Muscle of leg (tissue), 11 donors: Measurements from ENCODE around the gene OPN3. TPM values are rescaled to one million over a fixed set of nuclear protein-coding genes. Genes with fewer than 3 reads are reported as not detected.

ENCODE experiments used
- DNase-seq: peaks from one replicate; pipeline ENCODE4 v3.0.0; 2013
- H3K27ac ChIP-seq: one replicate; pipeline ENCODE4 v1.5.1; 2013; ENCODE audit warnings: mild to moderate bottlenecking, low read length, control low read depth
- H3K27me3 ChIP-seq: one replicate; pipeline ENCODE4 v1.6.1; 2013; ENCODE audit warnings: low read length; ENCODE audit not compliant: control insufficient read depth, insufficient read depth
- H3K36me3 ChIP-seq: one replicate; pipeline ENCODE4 v1.6.1; 2013; ENCODE audit warnings: low read length; ENCODE audit not compliant: control insufficient read depth, insufficient read depth
- H3K4me1 ChIP-seq: one replicate; pipeline ENCODE4 v1.6.1; 2013; ENCODE audit warnings: low read length; ENCODE audit not compliant: control insufficient read depth, insufficient read depth
- H3K4me3 ChIP-seq: one replicate; pipeline ENCODE4 v1.5.1; 2013; ENCODE audit warnings: low read length, control low read depth
- H3K9me3 ChIP-seq: replicated peaks from 2 replicates; pipeline ENCODE4 v1.6.1; 2013; ENCODE audit warnings: low read depth, low read length; ENCODE audit not compliant: control insufficient read depth
- WGBS: methylation state at CpG from one replicate; pipeline ENCODE4 v1.1.5; 2013; ENCODE audit warnings: missing lambda C conversion rate; ENCODE audit not compliant: insufficient coverage; 5-methylcytosine and 5-hydroxymethylcytosine counted together
- polyA plus RNA-seq, 8 donors: library from polyadenylated mRNA; unstranded; fragments of 120-200 nt; gene quantifications; one replicate each; pipeline versions ENCODE4 v1.2.1 to v1.2.3, GENCODE V29; 2013; ENCODE audit warnings: inconsistent platforms in 1 of 8, low replicate concordance in 1 of 8; ENCODE audit not compliant: insufficient read length in 8 of 8, insufficient read depth in 1 of 8
- total RNA-seq: library from RNA; stranded (reverse); fragments of 120-200 nt; gene quantifications from one replicate; pipeline ENCODE4 v1.2.4, GENCODE V29; 2013

The OPN3 gene
- total and polyA plus RNA-seq, 9 donors = 13.6 to 27.9 (median 19.6) TPM

DNA sequence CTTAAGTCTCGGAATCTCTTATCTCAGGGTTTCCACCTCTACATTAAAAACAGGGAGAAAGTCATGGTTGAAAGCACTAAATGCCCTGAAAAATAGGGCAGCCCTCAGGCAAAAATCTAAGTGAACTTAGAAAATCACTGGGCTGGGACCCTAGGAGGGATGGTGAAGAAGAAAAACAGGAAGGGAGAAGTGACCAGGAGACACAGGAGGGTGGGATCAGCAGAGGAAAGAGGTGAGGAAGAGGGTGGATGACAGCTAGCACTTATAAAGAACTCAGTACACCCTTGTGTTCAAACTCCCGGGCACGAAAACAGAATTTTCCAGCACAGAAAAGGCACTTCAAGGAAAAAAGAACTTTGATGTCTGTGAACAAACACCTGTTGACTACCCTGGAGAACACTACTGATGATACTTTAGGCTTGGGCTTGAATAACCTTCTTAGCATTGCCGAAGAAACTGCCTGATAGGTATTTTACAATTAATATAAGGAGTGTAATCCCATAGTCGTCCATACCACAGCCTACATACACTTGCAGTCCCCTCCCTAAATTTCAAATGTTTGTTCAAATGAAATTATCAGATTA, 2.0 kb downstream of the OPN3 start:
- no peak for DNase-seq
- Histone ChIP-seq H3K27me3 (no peaks in the 10 kb centered on the region), H3K36me3 (peaks cover 4% of the 10 kb centered on the region), H3K9me3 (peaks cover 3% of the 10 kb centered on the region), H3K4me3 (peak overlapping the region; percentile 8), H3K4me1 (peaks cover 11% of the 10 kb centered on the region), H3K27ac (no peak overlapping the region)
- no CpG with 5 or more reads among the region's 5 CpGs for WGBS

DNA sequence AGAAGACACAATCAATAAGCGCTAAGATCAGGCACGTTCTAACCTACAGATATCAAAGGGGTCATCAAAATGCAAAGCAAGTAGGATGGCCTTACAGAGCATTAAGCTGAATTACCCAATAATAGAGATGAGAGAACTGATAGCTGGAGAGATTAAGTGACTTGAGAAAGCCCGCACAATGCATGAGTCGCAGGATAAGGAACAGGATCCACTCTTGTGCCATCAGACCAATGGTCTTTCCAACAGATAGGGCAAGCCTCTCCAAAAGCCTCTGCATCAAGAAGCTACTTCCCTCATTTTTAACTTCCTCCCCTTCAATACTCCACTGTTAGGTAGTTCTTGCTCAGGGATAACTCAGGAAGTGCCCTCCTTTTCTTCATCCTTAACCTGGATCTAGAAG, 2.6 kb downstream of the OPN3 start:
- H3K27me3 ChIP-seq = no peaks in the 10 kb centered on the region
- no peak for DNase-seq
- H3K9me3 ChIP-seq = peaks cover 2% of the 10 kb centered on the region
- H3K36me3 ChIP-seq = peaks cover 4% of the 10 kb centered on the region
- no peak overlapping the region for H3K4me3 ChIP-seq
- peaks cover 11% of the 10 kb centered on the region for H3K4me1 ChIP-seq
- no peak overlapping the region for H3K27ac ChIP-seq
- 87% methylated on average over 2 of the region's 4 CpGs for WGBS

DNA sequence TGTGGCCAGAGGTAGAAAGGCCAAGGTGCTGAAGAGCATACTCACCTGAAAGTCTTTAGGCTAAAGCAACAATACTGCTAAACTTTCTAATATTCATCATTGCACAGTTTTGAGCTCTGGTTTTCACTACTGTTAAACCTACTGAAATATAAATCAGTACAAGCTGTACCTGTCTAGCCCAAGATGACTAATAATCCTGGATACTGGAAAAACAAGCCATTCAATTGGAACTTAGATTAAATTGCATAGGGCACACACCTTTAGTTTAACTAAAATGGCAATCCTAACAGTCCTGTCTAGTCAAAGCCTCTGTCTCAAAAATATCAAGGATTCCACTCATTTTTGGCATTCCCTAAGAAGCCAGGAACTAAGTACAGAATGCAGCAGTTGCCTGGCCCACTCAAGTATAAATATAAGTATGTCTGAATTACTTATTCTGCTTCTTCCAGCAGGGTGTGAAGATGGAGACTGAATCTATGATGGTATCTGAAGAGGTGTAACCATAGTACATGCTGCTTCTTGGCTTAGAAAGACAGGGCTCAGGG, 3.1 kb downstream of the OPN3 start:
- peaks cover 4% of the 10 kb centered on the region for H3K36me3 ChIP-seq
- H3K4me3 ChIP-seq = no peak overlapping the region
- no peaks in the 10 kb centered on the region for H3K27me3 ChIP-seq
- DNase-seq = no peak
- H3K9me3 ChIP-seq = peaks cover 2% of the 10 kb centered on the region
- H3K4me1 ChIP-seq = peaks cover 11% of the 10 kb centered on the region
- H3K27ac ChIP-seq = no peak overlapping the region

DNA sequence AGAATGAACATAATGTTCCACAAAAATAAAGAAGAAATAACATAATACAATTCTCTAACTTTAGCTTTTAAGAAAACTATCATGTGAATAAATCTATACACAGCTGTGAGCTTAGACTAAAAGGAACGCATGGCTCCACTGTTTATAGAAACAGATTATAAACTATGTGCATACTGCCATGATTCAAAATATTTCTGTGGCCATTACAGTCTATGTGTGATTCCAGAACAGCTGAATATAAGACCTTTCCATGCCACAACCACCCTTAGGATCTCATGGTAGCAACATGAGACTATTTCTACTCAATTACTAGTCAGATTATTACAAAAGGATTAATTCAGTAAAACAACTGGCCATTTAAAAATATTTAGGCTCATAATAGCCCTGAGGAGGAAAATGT, 3.9 kb downstream of the OPN3 start:
- peaks cover 11% of the 10 kb centered on the region for H3K4me1 ChIP-seq
- H3K27ac ChIP-seq = no peak overlapping the region
- H3K27me3 ChIP-seq = no peaks in the 10 kb centered on the region
- WGBS = no CpG with 5 or more reads among the region's 1 CpG
- no peak for DNase-seq
- no peak overlapping the region for H3K4me3 ChIP-seq
- peaks cover 4% of the 10 kb centered on the region for H3K36me3 ChIP-seq
- H3K9me3 ChIP-seq = no peaks in the 10 kb centered on the region

DNA sequence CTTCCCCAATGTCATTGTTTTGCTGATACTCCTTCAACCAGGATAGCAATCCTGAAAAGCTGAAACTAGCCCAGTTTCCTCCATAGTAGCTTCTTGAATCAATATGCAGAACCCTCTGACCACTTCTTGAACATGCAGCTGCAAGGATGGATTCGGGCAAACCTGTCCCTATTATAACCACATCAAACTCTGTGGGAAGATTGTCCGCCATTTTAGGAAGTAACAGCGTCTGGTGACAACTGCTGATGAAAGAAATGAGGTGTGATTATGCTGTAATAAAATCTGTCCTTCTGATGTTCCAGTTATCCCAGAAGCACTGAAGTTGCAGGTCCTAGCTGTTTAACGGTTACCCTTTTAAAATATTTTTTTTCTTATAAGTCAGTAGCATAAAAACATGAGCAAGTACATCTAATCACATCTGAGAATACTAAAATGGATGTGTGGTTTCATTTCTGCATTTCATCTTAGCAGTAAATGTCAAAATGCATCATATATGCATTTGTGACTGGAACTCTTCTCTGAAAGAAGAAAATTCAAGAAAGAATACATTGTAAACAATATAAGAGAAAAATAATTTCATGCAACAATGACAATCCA, 4.5 kb downstream of the OPN3 start:
- Histone ChIP-seq H3K9me3 (no peaks in the 10 kb centered on the region), H3K36me3 (peaks cover 4% of the 10 kb centered on the region), H3K4me3 (no peak overlapping the region), H3K27me3 (no peaks in the 10 kb centered on the region), H3K27ac (no peak overlapping the region), H3K4me1 (peaks cover 8% of the 10 kb centered on the region)
- DNase-seq = no peak
- no CpG with 5 or more reads among the region's 4 CpGs for WGBS

DNA sequence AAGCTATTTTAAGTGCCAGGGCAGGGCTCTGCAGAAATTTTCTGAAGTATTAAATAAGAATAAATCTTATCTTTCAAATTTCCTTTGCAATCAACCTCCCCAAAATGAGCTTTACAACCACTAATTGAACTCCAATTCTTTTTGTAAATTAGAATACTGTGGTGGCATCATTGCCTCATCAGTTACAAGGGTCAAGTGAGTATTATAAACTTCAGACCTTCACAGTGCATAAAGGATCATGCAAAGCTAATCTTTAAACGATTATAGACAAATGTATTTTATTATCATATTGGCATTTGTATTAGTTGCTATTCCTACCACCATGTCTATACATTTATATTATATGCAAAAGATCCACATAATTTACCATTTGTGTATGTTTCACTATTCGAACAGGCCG, 7.2 kb downstream of the OPN3 start:
- peaks cover 1% of the 10 kb centered on the region for H3K4me1 ChIP-seq
- H3K4me3 ChIP-seq = no peak overlapping the region
- no peaks in the 10 kb centered on the region for H3K27me3 ChIP-seq
- peaks cover 4% of the 10 kb centered on the region for H3K36me3 ChIP-seq
- no peak overlapping the region for H3K27ac ChIP-seq
- H3K9me3 ChIP-seq = no peaks in the 10 kb centered on the region
- no CpG with 5 or more reads among the region's 3 CpGs for WGBS
- no peak for DNase-seq

DNA sequence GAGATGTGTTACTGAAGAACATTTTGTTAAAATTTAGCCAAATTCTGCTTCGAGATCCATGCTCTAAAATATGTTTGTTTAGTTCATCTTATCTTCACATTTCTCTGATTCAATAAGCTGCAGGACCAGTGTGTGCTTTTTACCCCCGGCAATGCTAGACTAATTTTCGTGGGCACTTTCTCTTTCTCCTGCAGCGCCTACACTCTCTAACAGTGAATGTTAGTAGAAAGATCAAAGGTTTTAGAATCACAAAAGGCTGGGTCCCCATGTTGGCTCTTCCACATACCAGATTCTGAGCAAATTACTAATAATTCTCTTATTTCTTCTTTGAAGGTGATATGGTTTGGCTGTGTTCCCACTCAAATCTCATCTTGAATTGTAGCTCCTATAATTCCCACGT, 8.5 kb downstream of the OPN3 start:
- Histone ChIP-seq H3K27me3 (no peaks in the 10 kb centered on the region), H3K36me3 (peaks cover 4% of the 10 kb centered on the region), H3K4me1 (no peaks in the 10 kb centered on the region), H3K4me3 (no peak overlapping the region), H3K9me3 (no peaks in the 10 kb centered on the region), H3K27ac (no peak overlapping the region)
- DNase-seq = no peak
- no CpG with 5 or more reads among the region's 5 CpGs for WGBS

DNA sequence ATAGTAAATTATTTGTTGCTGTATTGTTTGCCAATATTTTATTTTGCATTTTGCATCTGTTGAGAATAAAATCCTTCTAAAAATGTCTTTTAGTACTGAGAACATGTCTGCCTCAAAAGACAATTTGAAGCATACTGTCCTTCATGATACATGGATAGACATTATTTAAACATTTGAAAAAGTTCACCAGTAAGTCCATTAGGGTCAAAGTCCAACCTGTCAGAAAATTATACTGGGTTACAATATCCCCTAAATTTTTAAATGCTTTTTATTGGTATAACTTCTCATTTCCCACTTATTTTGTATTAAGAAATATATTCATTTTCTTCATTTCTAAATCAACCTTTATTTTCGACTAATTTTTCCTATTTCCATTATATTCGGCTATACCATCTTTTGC, 9.3 kb downstream of the OPN3 start:
- Histone ChIP-seq H3K27me3 (no peaks in the 10 kb centered on the region), H3K27ac (no peak overlapping the region), H3K4me3 (no peak overlapping the region), H3K36me3 (peaks cover 4% of the 10 kb centered on the region), H3K4me1 (no peaks in the 10 kb centered on the region), H3K9me3 (no peaks in the 10 kb centered on the region)
- no CpG with 5 or more reads among the region's 2 CpGs for WGBS
- no peak for DNase-seq

DNA sequence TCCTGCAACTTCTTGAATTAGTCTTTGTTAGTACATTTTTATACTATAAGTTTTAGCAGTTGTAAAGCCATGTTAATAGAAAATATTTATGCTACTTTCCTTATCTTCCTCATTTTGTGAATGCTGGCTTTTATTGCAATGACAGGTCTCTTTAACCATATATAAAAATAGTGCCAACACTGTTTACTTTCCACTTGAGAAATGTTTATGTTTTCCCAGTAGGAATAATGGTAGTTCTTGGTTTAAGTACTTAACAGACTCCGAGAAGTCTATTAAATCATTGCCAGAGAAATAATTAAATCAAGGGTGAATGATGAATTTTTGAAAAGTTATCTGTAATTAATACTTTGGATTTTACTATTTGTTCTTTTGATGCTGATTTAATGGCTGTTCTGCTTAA, 9.7 kb downstream of the OPN3 start:
- Histone ChIP-seq H3K4me3 (no peak overlapping the region), H3K27me3 (no peaks in the 10 kb centered on the region), H3K27ac (no peak overlapping the region), H3K9me3 (no peaks in the 10 kb centered on the region), H3K4me1 (no peaks in the 10 kb centered on the region), H3K36me3 (peaks cover 4% of the 10 kb centered on the region)
- no peak for DNase-seq
- WGBS = no CpG with 5 or more reads among the region's 1 CpG

DNA sequence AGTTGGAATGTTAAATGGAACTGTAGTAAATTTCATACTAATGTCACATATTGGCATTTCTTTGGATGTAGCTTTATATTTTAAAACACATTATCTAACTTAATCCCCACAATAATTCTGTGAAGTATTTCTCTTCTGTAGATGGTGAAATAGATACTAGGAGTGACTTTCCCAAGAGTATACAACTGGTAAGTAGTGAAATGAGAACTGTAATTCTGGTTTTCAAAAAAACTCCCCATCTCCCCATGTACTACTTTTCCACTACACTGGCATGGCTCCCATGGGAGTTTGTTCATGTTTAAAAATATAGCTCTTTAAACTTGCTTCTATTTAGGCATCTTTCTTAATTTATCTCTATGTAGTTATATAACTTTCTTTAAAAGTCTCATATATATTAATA, 10.2 kb downstream of the OPN3 start:
- no peaks in the 10 kb centered on the region for H3K4me1 ChIP-seq
- no peaks in the 10 kb centered on the region for H3K36me3 ChIP-seq
- H3K9me3 ChIP-seq = no peaks in the 10 kb centered on the region
- no peak for DNase-seq
- no peaks in the 10 kb centered on the region for H3K27me3 ChIP-seq
- H3K4me3 ChIP-seq = no peak overlapping the region
- H3K27ac ChIP-seq = no peak overlapping the region
